ENCODE data around the gene GSTM3. TPM values are rescaled to one million over a fixed set of nuclear protein-coding genes. Genes with fewer than 3 reads are reported as not detected.
A peak's percentile ranks its signal among the peaks of the same experiment; 100 is the strongest.

Gene GSTM3
- total and polyA plus RNA-seq, 2 donors from 2014 or later: 54.7 to 405 TPM

GRCh38 chr1:109739738-109740614, 862 bp downstream of the GSTM3 start:
- H3K27me3 ChIP-seq (ENCODE audit: control insufficient read depth, insufficient read depth, low read length): no peaks in the 10 kb centered on the region
- FAIRE-seq (no peak), DNase-seq (peak; percentile 83 to 92 (median 89))
- peak overlapping the region; percentile 24 to 62 (median 58) for H3K9ac ChIP-seq (ENCODE audit: low read length in 3 of 3)
- peaks cover 0 to 7% (median 4%) of the 10 kb centered on the region in 3 donors for H3K4me1 ChIP-seq (ENCODE audit: control insufficient read depth in 2 of 3, insufficient read depth in 2 of 3, low read depth in 1 of 3, low read length in 3 of 3)
- intact Hi-C loops (cut with DNase I): no loop called here
- peak overlapping the region; percentile 65 to 88 for H3K27ac ChIP-seq (ENCODE audit: low read depth in 2 of 2, low read length in 2 of 2)
- H3K9me3 ChIP-seq (ENCODE audit: control insufficient read depth in 2 of 3, insufficient read depth in 1 of 3, low read length in 3 of 3): no peaks in the 10 kb centered on the region
- TF ChIP-seq CTCF (IDR thresholded peaks at IDR 0.05; ENCODE audit: borderline replicate concordance, extremely low read depth, insufficient read depth): no peak
- H3K4me3 ChIP-seq (ENCODE audit: low read length in 3 of 3): peak overlapping the region; percentile 69 to 78 (median 70)
- H3K36me3 ChIP-seq (ENCODE audit: control insufficient read depth in 2 of 3, insufficient read depth in 3 of 3, low read length in 3 of 3): peaks cover 0 to 6% (median 2%) of the 10 kb centered on the region in 3 donors

GRCh38 chr1:109733236-109733870, 7.5 kb downstream of the GSTM3 start:
- peak in 1 of 5 donors; percentile 17 for DNase-seq
- TF ChIP-seq CTCF (IDR thresholded peaks at IDR 0.05; ENCODE audit: borderline replicate concordance, extremely low read depth, insufficient read depth): no peak
- Histone ChIP-seq H3K27me3 (ENCODE audit: control insufficient read depth, insufficient read depth, low read length) (no peaks in the 10 kb centered on the region), H3K4me1 (ENCODE audit: control insufficient read depth in 2 of 3, insufficient read depth in 2 of 3, low read depth in 1 of 3, low read length in 3 of 3) (peaks cover 0 to 4% (median 0%) of the 10 kb centered on the region in 3 donors), H3K36me3 (ENCODE audit: control insufficient read depth in 2 of 3, insufficient read depth in 3 of 3, low read length in 3 of 3) (peaks cover 0 to 6% (median 2%) of the 10 kb centered on the region in 3 donors), H3K9me3 (ENCODE audit: control insufficient read depth in 2 of 3, insufficient read depth in 1 of 3, low read length in 3 of 3) (no peaks in the 10 kb centered on the region), H3K4me3 (ENCODE audit: low read length in 3 of 3) (no peak overlapping the region), H3K27ac (ENCODE audit: low read depth in 2 of 2, low read length in 2 of 2) (peak overlapping the region in 1 of 2 donors; percentile 28), H3K9ac (ENCODE audit: low read length in 3 of 3) (no peak overlapping the region)
- intact Hi-C loops (cut with DNase I): no loop called here
- FAIRE-seq: no peak

GRCh38 chr1:109732390-109732881, 8.4 kb downstream of the GSTM3 start:
- no peaks in the 10 kb centered on the region for H3K9me3 ChIP-seq (ENCODE audit: control insufficient read depth in 2 of 3, insufficient read depth in 1 of 3, low read length in 3 of 3)
- peaks cover 0 to 5% (median 2%) of the 10 kb centered on the region in 3 donors for H3K36me3 ChIP-seq (ENCODE audit: control insufficient read depth in 2 of 3, insufficient read depth in 3 of 3, low read length in 3 of 3)
- peak overlapping the region; percentile 49 to 81 for H3K27ac ChIP-seq (ENCODE audit: low read depth in 2 of 2, low read length in 2 of 2)
- intact Hi-C loops (cut with DNase I): no loop called here
- no peaks in the 10 kb centered on the region for H3K27me3 ChIP-seq (ENCODE audit: control insufficient read depth, insufficient read depth, low read length)
- DNase-seq: peak in 3 of 5 donors; percentile 19 to 49 (median 34)
- H3K9ac ChIP-seq (ENCODE audit: low read length in 3 of 3): no peak overlapping the region
- TF ChIP-seq CTCF (IDR thresholded peaks at IDR 0.05; ENCODE audit: borderline replicate concordance, extremely low read depth, insufficient read depth): no peak
- H3K4me3 ChIP-seq (ENCODE audit: low read length in 3 of 3): no peak overlapping the region
- FAIRE-seq: no peak
- H3K4me1 ChIP-seq (ENCODE audit: control insufficient read depth in 2 of 3, insufficient read depth in 2 of 3, low read depth in 1 of 3, low read length in 3 of 3): peaks cover 0 to 4% (median 0%) of the 10 kb centered on the region in 3 donors

Data from kidney (tissue), 14 donors.